GM18502 (cell line): Measurements from ENCODE around the gene CCDC150.

Experiments used
- ATAC-seq: cut with Tn5 transposase; IDR thresholded peaks from one replicate; pipeline ENCODE4 v1.9.1; 2021; ENCODE audit warnings: mild to moderate bottlenecking; ENCODE audit not compliant: unreplicated experiment, poor library complexity

The CCDC150 gene

GRCh38 chr2:196758474-196759377, 119.2 kb downstream of the CCDC150 start:
- ATAC-seq = no peak

GRCh38 chr2:196759378-196759706, 119.8 kb downstream of the CCDC150 start:
- no peak for ATAC-seq

- no peak for ATAC-seq
Measured at GRCh38 chr2:196767101-196767500, 127.6 kb downstream of the CCDC150 start.
